GM06990 (cell line): ENCODE data around the gene DNAI2.

Source experiments
- DNase-seq: peaks from one replicate; pipeline ENCODE4 v3.0.0-alpha.2; 2011; ENCODE audit not compliant: insufficient read length; ENCODE audit errors: extremely low read depth
- H3K27me3 ChIP-seq: replicated peaks from 2 replicates; pipeline ENCODE4 v1.6.0; 2011; ENCODE audit warnings: low read length; ENCODE audit not compliant: control insufficient read depth, insufficient read depth
- H3K36me3 ChIP-seq: 2 replicates; pipeline ENCODE4 v1.5.1; 2011; ENCODE audit warnings: low read length; ENCODE audit not compliant: control insufficient read depth, insufficient read depth
- H3K4me3 ChIP-seq: replicated peaks from 2 replicates; pipeline ENCODE4 v1.5.1; 2011; ENCODE audit warnings: low read depth, mild to moderate bottlenecking, control low read depth, low read length
- TF ChIP-seq, protein P1 (sequence below): IDR thresholded peaks from 2 replicates; pipeline ENCODE4 v1.5.1; 2011; ENCODE audit warnings: low read length, control low read depth, mild to moderate bottlenecking, inconsistent platforms; ENCODE audit not compliant: insufficient read depth, poor library complexity, severe bottlenecking

The DNAI2 gene

DNA sequence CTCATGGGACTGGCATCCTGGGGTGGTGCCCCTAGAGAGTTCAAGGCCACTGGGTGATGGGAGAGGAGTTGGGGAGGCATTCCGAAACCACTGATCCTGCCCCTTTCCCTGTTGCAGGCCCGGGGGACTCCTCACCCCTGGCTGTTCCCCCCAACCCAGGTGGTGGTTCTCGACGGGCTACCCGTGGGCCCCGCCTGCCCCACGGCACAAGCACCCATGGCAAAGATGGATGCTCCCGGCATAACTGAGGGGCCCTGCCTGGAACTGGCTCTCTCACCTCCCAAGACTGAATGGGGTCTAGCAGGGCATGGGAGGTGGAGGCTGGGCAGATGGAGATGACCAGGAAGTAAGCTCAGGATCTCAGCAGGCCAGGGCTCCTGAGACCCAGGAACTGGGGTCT, 81.0 kb downstream of the DNAI2 start:
- no peaks in the 10 kb centered on the region for H3K36me3 ChIP-seq
- H3K4me3 ChIP-seq: no peak overlapping the region
- no peak for DNase-seq
- TF ChIP-seq, protein P1, sequence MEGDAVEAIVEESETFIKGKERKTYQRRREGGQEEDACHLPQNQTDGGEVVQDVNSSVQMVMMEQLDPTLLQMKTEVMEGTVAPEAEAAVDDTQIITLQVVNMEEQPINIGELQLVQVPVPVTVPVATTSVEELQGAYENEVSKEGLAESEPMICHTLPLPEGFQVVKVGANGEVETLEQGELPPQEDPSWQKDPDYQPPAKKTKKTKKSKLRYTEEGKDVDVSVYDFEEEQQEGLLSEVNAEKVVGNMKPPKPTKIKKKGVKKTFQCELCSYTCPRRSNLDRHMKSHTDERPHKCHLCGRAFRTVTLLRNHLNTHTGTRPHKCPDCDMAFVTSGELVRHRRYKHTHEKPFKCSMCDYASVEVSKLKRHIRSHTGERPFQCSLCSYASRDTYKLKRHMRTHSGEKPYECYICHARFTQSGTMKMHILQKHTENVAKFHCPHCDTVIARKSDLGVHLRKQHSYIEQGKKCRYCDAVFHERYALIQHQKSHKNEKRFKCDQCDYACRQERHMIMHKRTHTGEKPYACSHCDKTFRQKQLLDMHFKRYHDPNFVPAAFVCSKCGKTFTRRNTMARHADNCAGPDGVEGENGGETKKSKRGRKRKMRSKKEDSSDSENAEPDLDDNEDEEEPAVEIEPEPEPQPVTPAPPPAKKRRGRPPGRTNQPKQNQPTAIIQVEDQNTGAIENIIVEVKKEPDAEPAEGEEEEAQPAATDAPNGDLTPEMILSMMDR: no peak
- no peaks in the 10 kb centered on the region; the same call in none of the 2 replicates for H3K27me3 ChIP-seq

DNA sequence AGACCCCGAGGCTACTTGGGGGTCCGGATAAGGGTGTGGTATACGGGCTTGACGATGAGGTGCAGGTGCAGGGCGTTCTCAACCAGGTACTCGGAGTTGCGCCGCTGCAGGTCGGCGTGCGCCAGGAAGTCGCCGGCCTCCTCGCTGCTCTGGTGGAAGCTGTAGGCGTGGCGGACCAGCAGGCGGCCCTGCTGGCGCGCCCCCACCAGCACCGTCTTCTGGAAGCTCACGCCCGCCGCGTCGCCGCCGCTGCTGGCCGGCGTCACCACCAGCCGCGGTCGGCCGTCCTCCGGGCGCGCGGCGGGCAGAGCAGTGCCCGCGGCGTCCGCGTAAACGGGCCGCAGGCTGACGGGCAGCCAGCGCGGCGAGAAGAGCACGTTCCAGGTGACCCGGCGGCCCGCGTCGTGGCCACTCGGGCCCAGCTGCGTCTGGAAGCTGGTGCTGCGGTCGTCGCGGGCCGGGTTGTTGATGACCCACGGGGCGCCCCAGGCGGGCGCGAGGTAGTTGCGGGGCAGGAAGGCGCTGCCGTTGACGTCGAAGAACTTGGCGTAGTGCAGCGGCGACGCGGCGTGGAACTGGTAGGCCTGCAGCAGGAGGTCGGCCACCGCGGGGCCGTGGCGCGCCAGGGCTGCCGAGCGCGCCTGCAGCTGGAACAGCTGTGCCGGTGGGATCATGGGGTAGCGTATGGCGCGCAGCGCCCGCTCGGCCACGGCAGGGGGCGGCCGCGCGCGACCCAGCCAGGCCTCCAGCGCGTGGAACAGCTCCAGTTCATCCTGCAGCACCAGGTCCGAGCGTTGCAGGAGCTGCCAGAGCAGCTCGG, 82.8 kb downstream of the DNAI2 start:
- Histone ChIP-seq H3K36me3 (no peaks in the 10 kb centered on the region), H3K4me3 (no peak overlapping the region), H3K27me3 (no peaks in the 10 kb centered on the region; the same call in none of the 2 replicates)
- TF ChIP-seq, protein P1: no peak
- no peak for DNase-seq

DNA sequence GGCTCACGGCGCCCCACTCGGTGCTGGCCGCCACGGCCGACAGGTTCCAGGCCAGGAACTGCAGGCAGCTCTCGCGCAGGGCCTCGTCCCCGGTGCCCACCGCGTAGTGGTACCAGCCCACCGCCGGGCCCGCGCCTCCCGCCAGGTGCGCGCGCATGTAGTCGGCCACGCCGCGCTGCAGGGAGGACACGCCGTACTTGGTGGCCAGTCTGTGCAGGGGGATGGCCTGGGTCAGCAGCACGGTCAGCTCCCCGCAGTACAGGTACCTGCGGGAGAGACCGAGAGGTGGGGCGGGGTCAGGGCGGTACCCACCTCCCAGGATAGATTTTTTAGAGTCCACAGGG, 83.4 kb downstream of the DNAI2 start:
- Histone ChIP-seq H3K4me3 (no peak overlapping the region), H3K27me3 (no peaks in the 10 kb centered on the region; the same call in none of the 2 replicates), H3K36me3 (no peaks in the 10 kb centered on the region)
- TF ChIP-seq, protein P1: no peak
- DNase-seq: no peak

DNA sequence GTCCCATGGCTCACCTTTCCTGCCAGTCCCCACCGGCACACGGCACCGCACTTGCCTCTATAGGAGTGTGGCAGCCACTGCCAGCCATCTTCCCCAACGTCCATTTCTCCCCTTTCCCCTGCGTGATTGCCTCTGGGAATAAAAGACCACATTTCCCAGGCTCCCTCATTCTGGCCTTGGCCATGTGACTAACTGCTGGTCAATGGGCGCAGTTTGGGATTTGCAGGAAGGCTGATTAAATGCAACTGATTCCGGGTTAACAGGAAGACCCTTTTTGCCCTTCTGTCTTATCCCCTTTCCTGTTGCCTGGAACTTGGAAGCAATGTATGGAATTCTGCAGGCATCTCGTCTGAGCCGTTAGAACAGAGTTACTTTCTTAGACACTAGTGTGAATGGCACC, 84.7 kb downstream of the DNAI2 start:
- TF ChIP-seq, protein P1: no peak

DNA sequence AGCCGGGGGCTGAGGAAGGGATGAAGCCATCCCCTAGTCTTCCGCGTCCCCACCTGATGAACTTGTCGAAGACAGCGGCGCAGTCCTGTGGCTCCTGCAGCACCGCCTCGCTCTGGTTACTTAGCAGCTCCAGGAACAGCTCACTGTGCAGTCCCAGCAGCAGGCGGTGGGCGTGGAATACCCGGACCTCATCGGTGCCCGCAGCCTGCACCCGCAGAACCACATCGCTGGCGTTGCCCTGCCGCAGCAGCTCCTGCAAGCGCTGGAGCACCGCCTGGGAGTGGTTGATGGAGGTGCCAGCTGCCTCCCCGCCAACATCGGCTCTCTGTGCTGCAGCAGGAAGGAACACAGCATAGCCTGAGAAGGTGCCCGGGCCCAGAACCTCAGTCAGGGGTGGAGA, 85.9 kb downstream of the DNAI2 start:
- no peak for DNase-seq
- H3K27me3 ChIP-seq: no peaks in the 10 kb centered on the region; the same call in none of the 2 replicates

More for the DNA sequence above, 84.7 kb downstream of the DNAI2 start:
- Histone ChIP-seq H3K36me3 (no peaks in the 10 kb centered on the region), H3K4me3 (no peak overlapping the region), H3K27me3 (no peaks in the 10 kb centered on the region; the same call in none of the 2 replicates)
- DNase-seq: no peak

More for the DNA sequence above, 85.9 kb downstream of the DNAI2 start:
- Histone ChIP-seq H3K36me3 (no peaks in the 10 kb centered on the region), H3K4me3 (no peak overlapping the region)
- TF ChIP-seq, protein P1: no peak
